HepG2 (cell line): Measurements from ENCODE around the gene SEPTIN2. TPM values are rescaled to one million over a fixed set of nuclear protein-coding genes. Genes with fewer than 3 reads are reported as not detected.

Source experiments
- EP300 ChIP-seq, 3 experiments: sonication (generic) in 1 of 3; formaldehyde crosslinking in 1 of 3; IDR thresholded peaks; 2 replicates each; pipeline versions ENCODE4 v1.5.1 to v1.6.1; 2011 to 2020; ENCODE audit warnings: low read depth in 2 of 3, low read length in 2 of 3, borderline replicate concordance in 1 of 3, improper control_type of control experiment in 1 of 3, mild to moderate bottlenecking in 1 of 3, missing genetic modification reagents in 1 of 3, moderate library complexity in 1 of 3
- NFATC3 ChIP-seq: sonication (generic); formaldehyde crosslinking; IDR thresholded peaks from 2 replicates; pipeline ENCODE4 v1.5.1; 2020; ENCODE audit warnings: mild to moderate bottlenecking, missing genetic modification reagents
- PRMT3 ChIP-seq: sonication (generic); formaldehyde crosslinking; IDR thresholded peaks from 2 replicates; pipeline ENCODE4 v1.8.1; 2022; ENCODE audit warnings: low read depth, mild to moderate bottlenecking, moderate library complexity, missing genetic modification reagents, borderline replicate concordance
- RARA ChIP-seq: IDR thresholded peaks from 2 replicates; pipeline ENCODE4 v1.6.1; 2016; ENCODE audit warnings: missing genetic modification reagents, missing compliant biosample characterization
- RCOR2 ChIP-seq: IDR thresholded peaks from 2 replicates; pipeline ENCODE4 v1.6.1; 2016; ENCODE audit warnings: missing biosample characterization, missing genetic modification reagents
- RNF2 ChIP-seq: fragments of 450-650 bp; conservative IDR thresholded peaks from 2 replicates; pipeline ENCODE4 v1.6.1; 2016; ENCODE audit warnings: low read depth
- XRCC5 ChIP-seq: fragments of 200-400 bp; formaldehyde crosslinking; optimal IDR thresholded peaks from 2 replicates; pipeline ENCODE3; 2017; ENCODE audit warnings: mild to moderate bottlenecking, low read length
- polyA plus RNA-seq, 8 experiments: library from polyadenylated mRNA; depleted of rRNA in 3 of 8; stranded (reverse) in 7 of 8; unstranded in 1 of 8; fragments of >200 nt; fragmentation: Illumina TruSeq in 4 of 8; extraction: Trizol in 4 of 8; gene quantifications; 2 replicates each; pipeline versions ENCODE4 v1.2.1 to v1.2.3, GENCODE V29; 2011 to 2016; ENCODE audit warnings: low read depth in 4 of 8, missing spikeins in 1 of 8, mixed read lengths in 1 of 8; ENCODE audit not compliant: insufficient read depth in 1 of 8
- total RNA-seq, 5 experiments: library from RNA; depleted of rRNA; stranded (reverse); fragments of >200 nt; fragmentation: Illumina TruSeq; extraction: Trizol; gene quantifications; 2 replicates each; pipeline ENCODE4 v1.2.3, GENCODE V29; 2016; ENCODE audit warnings: low read depth in 1 of 5
- TF ChIP-seq, protein P1 (sequence below): sonication (generic); formaldehyde crosslinking; IDR thresholded peaks from 2 replicates; pipeline ENCODE4 v1.8.0; 2022; ENCODE audit warnings: mild to moderate bottlenecking, missing genetic modification reagents
- TF ChIP-seq, protein P2 (sequence below): sonication (generic); formaldehyde crosslinking; IDR thresholded peaks from 2 replicates; pipeline ENCODE4 v1.4.0; 2020; ENCODE audit warnings: missing genetic modification reagents
- TF ChIP-seq, protein P3 (sequence below): sonication (generic); formaldehyde crosslinking; IDR thresholded peaks from 2 replicates; pipeline ENCODE4 v1.4.0; 2020; ENCODE audit warnings: mild to moderate bottlenecking, missing genetic modification reagents
- TF ChIP-seq, protein P4 (sequence below), 2 experiments: fragments of 450-650 bp in 1 of 2; sonication (generic) in 1 of 2; formaldehyde crosslinking; IDR thresholded peaks; 2 replicates each; pipeline versions ENCODE4 v1.5.0 to v1.8.0; 2020 to 2022; ENCODE audit warnings: mild to moderate bottlenecking in 1 of 2, missing genetic modification reagents in 1 of 2
- TF ChIP-seq, protein P5 (sequence below): sonication (generic); formaldehyde crosslinking; IDR thresholded peaks from 2 replicates; pipeline ENCODE4 v1.8.0; 2022; ENCODE audit warnings: missing genetic modification reagents, mild to moderate bottlenecking, moderate library complexity, borderline replicate concordance
- TF ChIP-seq, protein P6 (sequence below): sonication (generic); formaldehyde crosslinking; IDR thresholded peaks from 2 replicates; pipeline ENCODE4 v1.5.1; 2020; ENCODE audit warnings: missing genetic modification reagents, mild to moderate bottlenecking, borderline replicate concordance
- TF ChIP-seq, protein P7 (sequence below): sonication (generic); formaldehyde crosslinking; IDR thresholded peaks from 2 replicates; pipeline ENCODE4 v1.4.0; 2020; ENCODE audit warnings: missing genetic modification reagents, mild to moderate bottlenecking, borderline replicate concordance

The SEPTIN2 gene
- total and polyA plus RNA-seq, 2 of the 13 experiments (the other 11 are each of a cell fraction or from before 2014, with no cell fraction given): 493 to 733 TPM

DNA sequence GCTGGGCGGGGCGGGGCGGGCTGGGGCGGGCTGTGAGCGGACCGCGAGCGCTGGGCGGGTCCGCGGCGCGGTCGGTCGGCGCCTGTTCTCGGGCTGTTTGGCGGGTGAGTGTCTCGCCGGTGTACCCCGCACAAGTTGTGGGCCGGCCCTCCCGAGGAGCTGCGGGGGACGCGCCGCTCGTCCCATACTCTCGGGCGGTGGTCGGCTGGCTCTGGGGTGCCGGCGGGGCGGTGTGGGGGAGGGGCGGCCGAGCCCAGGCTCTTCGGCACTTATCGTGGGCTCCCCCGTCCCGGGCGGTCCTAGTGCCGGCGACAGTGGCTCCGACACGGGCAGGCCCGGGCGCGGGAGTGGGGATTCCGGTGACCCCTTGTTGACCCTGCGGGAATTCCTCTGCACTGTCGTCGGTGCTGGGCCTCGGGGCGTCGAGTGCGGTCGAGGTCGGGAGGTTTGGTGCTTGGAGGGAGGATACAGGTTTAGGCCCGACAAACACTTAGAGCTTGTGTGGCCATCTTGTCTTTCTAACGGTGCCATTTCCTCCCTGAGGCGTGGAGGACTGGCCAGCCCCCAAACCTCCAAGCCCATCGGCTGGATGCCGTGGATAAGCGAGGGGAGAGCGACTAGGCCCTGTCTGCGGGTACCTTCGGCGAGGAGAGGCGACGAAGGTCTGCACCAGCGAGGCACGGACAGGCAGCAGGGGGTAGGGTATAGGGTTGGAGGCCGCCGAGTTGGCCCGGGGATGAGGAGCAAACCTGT lies at the start of gene SEPTIN2 (continued):
- TF ChIP-seq, protein P1, sequence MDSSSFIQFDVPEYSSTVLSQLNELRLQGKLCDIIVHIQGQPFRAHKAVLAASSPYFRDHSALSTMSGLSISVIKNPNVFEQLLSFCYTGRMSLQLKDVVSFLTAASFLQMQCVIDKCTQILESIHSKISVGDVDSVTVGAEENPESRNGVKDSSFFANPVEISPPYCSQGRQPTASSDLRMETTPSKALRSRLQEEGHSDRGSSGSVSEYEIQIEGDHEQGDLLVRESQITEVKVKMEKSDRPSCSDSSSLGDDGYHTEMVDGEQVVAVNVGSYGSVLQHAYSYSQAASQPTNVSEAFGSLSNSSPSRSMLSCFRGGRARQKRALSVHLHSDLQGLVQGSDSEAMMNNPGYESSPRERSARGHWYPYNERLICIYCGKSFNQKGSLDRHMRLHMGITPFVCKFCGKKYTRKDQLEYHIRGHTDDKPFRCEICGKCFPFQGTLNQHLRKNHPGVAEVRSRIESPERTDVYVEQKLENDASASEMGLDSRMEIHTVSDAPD (CRISPR knock-in tag): peak; percentile 10; the same call in 1 of the 2 replicates
- TF ChIP-seq RNF2 (no peak), PRMT3 (CRISPR knock-in tag) (no peak), NFATC3 (CRISPR knock-in tag) (peak; percentile 69; the same call in 1 of the 2 replicates), XRCC5 (no peak), EP300 (IDR thresholded peaks at IDR 0.05; ENCODE audit: low read depth in 2 of 2, low read length in 2 of 2) (no peak), EP300 (CRISPR knock-in tag; IDR thresholded peaks at IDR 0.05; ENCODE audit: borderline replicate concordance) (no peak), RARA (CRISPR knock-in tag) (peak; percentile 87), RCOR2 (CRISPR knock-in tag) (no peak)
- TF ChIP-seq, protein P2, sequence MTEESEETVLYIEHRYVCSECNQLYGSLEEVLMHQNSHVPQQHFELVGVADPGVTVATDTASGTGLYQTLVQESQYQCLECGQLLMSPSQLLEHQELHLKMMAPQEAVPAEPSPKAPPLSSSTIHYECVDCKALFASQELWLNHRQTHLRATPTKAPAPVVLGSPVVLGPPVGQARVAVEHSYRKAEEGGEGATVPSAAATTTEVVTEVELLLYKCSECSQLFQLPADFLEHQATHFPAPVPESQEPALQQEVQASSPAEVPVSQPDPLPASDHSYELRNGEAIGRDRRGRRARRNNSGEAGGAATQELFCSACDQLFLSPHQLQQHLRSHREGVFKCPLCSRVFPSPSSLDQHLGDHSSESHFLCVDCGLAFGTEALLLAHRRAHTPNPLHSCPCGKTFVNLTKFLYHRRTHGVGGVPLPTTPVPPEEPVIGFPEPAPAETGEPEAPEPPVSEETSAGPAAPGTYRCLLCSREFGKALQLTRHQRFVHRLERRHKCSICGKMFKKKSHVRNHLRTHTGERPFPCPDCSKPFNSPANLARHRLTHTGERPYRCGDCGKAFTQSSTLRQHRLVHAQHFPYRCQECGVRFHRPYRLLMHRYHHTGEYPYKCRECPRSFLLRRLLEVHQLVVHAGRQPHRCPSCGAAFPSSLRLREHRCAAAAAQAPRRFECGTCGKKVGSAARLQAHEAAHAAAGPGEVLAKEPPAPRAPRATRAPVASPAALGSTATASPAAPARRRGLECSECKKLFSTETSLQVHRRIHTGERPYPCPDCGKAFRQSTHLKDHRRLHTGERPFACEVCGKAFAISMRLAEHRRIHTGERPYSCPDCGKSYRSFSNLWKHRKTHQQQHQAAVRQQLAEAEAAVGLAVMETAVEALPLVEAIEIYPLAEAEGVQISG (CRISPR knock-in tag): 0 out of 2 replicates have a peak, but pooled peaks have one; percentile 34
- TF ChIP-seq, protein P3, sequence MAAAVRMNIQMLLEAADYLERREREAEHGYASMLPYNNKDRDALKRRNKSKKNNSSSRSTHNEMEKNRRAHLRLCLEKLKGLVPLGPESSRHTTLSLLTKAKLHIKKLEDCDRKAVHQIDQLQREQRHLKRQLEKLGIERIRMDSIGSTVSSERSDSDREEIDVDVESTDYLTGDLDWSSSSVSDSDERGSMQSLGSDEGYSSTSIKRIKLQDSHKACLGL (CRISPR knock-in tag): peak; percentile 74
- TF ChIP-seq, protein P4, sequence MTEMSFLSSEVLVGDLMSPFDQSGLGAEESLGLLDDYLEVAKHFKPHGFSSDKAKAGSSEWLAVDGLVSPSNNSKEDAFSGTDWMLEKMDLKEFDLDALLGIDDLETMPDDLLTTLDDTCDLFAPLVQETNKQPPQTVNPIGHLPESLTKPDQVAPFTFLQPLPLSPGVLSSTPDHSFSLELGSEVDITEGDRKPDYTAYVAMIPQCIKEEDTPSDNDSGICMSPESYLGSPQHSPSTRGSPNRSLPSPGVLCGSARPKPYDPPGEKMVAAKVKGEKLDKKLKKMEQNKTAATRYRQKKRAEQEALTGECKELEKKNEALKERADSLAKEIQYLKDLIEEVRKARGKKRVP (CRISPR knock-in tag; IDR thresholded peaks at IDR 0.05): no peak
- TF ChIP-seq, protein P5, sequence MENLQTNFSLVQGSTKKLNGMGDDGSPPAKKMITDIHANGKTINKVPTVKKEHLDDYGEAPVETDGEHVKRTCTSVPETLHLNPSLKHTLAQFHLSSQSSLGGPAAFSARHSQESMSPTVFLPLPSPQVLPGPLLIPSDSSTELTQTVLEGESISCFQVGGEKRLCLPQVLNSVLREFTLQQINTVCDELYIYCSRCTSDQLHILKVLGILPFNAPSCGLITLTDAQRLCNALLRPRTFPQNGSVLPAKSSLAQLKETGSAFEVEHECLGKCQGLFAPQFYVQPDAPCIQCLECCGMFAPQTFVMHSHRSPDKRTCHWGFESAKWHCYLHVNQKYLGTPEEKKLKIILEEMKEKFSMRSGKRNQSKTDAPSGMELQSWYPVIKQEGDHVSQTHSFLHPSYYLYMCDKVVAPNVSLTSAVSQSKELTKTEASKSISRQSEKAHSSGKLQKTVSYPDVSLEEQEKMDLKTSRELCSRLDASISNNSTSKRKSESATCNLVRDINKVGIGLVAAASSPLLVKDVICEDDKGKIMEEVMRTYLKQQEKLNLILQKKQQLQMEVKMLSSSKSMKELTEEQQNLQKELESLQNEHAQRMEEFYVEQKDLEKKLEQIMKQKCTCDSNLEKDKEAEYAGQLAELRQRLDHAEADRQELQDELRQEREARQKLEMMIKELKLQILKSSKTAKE (CRISPR knock-in tag): no peak
- TF ChIP-seq, protein P6, sequence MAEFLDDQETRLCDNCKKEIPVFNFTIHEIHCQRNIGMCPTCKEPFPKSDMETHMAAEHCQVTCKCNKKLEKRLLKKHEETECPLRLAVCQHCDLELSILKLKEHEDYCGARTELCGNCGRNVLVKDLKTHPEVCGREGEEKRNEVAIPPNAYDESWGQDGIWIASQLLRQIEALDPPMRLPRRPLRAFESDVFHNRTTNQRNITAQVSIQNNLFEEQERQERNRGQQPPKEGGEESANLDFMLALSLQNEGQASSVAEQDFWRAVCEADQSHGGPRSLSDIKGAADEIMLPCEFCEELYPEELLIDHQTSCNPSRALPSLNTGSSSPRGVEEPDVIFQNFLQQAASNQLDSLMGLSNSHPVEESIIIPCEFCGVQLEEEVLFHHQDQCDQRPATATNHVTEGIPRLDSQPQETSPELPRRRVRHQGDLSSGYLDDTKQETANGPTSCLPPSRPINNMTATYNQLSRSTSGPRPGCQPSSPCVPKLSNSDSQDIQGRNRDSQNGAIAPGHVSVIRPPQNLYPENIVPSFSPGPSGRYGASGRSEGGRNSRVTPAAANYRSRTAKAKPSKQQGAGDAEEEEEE (CRISPR knock-in tag): no peak
- TF ChIP-seq, protein P7, sequence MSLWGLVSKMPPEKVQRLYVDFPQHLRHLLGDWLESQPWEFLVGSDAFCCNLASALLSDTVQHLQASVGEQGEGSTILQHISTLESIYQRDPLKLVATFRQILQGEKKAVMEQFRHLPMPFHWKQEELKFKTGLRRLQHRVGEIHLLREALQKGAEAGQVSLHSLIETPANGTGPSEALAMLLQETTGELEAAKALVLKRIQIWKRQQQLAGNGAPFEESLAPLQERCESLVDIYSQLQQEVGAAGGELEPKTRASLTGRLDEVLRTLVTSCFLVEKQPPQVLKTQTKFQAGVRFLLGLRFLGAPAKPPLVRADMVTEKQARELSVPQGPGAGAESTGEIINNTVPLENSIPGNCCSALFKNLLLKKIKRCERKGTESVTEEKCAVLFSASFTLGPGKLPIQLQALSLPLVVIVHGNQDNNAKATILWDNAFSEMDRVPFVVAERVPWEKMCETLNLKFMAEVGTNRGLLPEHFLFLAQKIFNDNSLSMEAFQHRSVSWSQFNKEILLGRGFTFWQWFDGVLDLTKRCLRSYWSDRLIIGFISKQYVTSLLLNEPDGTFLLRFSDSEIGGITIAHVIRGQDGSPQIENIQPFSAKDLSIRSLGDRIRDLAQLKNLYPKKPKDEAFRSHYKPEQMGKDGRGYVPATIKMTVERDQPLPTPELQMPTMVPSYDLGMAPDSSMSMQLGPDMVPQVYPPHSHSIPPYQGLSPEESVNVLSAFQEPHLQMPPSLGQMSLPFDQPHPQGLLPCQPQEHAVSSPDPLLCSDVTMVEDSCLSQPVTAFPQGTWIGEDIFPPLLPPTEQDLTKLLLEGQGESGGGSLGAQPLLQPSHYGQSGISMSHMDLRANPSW (CRISPR knock-in tag): 0 out of 2 replicates have a peak, but pooled peaks have one; percentile 54
